Posterior vena cava (tissue), 2 donors: Measurements from ENCODE around the gene SUPT3H. TPM values are rescaled to one million over a fixed set of nuclear protein-coding genes. Genes with fewer than 3 reads are reported as not detected.
A peak's percentile ranks its signal among the peaks of the same experiment; 100 is the strongest.

Experiments used
- DNase-seq: peaks from one replicate; pipeline ENCODE4 v3.0.0-alpha.2; 2020; ENCODE audit warnings: low spot score
- intact Hi-C, 2 donors: fragments of 100-400 bp; cut with DNase I; formaldehyde crosslinking; loops; one replicate each; pipeline versions ENCODE4 v1.14.1 to v1.14.2; 2022 to 2023
- long read RNA-seq, 2 donors: library from polyadenylated mRNA; unstranded; transcript quantifications; one replicate each; pipeline ENCODE4 v2.0.0, GENCODE V29; 2020 to 2021
- total RNA-seq, 2 donors: library from RNA; stranded (reverse); fragmentation: NEBNext Ultra II Directional; extraction: Animal tissue kit (Norgen Biotek cat#: 25700); gene quantifications; one replicate each; pipeline ENCODE4 v1.2.1, GENCODE V29; 2021
- donor health status: DM: yes; HTN: yes; CAD: no.
- donor health status: DM: yes; HTN: yes; CAD: no.

Gene SUPT3H
- total RNA-seq = 10 to 100 TPM in 1 of 2 donors, 1 to 10 TPM in 1; 7.9 to 10.3 TPM
- long read RNA-seq, donor 1, partial matches to known transcripts = 1 of 5 reads
- long read RNA-seq, donor 1, other reads (novel, unspliced or antisense) = 4 of 5 reads
- long read RNA-seq, donor 2, partial matches to known transcripts = 3 of 8 reads
- long read RNA-seq, donor 2, other reads (novel, unspliced or antisense) = 5 of 8 reads

DNA sequence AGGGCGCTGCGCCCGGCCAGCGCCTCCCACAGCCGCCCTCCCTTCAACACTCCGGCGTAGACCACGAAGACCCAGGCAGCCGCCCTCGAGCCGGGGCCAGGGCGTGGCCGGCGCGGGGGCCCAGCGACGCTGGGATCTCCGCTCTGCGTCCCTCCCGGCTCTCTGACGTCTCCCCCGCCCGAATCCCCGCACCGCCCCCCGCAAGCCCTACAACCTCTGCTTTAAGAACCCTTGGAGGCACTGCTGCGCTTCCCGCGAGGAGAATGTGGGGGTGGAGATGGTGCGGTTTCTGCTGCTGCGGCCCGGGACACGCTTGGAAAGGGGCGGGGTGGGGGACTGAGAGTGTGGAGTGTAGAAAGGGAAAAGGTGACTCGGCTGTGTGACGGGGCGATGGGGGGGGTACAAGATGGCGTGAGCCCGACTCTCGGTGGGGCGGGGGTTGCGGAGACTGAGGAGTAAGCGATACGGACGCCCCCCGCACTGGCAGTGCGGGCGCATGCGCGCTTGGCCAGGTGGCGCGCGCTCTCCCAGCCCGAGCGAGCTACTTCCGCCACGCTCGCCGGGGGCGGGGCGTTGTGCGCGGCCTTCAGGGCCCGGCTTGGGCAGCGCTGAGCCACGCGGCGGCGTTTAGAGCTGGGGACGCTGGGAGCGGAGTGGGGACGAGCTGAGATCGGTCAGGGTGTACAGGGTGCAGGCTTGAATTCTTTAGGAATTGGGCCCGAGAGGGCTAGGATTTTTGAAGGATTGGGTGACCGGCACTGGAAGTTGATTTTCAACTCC, at the start of gene SUPT3H:
Gene SUPT3H (minus strand): TSS at position 381 of the 780 bp plus-strand sequence.
- intact Hi-C loops = loop anchor here in 1 of 2 donors (2.0 kb wide), 1 partner anchor 39 kb away; no protein-coding TSS in a partner anchor
- DNase-seq = peak; percentile 97

DNA sequence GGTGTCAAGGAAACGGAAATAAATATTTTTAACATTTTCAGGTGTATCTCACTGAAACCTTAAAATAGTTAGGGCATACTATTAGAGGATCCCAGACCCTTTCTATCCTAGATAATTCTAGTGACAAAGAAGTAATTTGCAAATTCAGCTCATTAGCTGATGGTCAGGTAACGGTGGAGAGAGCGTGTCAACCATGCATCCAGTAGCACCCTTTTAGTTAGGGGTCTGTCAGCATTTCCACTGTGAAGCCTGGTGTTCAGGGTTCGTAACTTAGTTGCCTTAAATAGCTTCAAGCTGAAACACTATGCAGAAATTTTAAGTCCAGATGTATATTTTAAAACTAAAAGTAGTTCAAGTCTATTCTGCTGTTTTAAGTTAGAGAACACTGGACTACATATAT, 48.5 kb upstream of the SUPT3H start:
- DNase-seq = no peak
- intact Hi-C loops = no loop called here

DNA sequence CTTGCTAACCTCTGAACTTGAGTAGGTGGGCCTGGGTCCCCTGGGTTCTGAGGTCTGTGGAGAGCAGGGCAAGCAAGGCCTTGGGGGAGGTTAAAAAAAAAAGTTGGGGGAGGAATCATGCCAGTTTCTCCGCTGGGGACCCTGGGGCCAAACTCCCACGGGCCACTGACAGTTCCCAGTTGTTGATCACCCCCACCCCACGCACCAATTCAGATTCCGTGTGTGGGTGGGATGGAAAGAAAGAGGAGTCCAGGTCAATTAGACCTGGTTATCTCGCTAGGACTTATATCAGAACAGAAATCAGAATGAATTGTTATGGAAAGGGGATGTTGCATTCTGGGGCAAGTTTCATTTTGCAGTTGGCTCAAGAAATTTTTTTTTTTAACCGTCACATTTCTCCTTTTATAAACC, 46.7 kb upstream of the SUPT3H start:
- intact Hi-C loops = no loop called here
- DNase-seq = no peak

- DNase-seq = no peak
- intact Hi-C loops = no loop called here
Measured at GRCh38 chr6:45423824-45424450, 46.2 kb upstream of the SUPT3H start.

DNA sequence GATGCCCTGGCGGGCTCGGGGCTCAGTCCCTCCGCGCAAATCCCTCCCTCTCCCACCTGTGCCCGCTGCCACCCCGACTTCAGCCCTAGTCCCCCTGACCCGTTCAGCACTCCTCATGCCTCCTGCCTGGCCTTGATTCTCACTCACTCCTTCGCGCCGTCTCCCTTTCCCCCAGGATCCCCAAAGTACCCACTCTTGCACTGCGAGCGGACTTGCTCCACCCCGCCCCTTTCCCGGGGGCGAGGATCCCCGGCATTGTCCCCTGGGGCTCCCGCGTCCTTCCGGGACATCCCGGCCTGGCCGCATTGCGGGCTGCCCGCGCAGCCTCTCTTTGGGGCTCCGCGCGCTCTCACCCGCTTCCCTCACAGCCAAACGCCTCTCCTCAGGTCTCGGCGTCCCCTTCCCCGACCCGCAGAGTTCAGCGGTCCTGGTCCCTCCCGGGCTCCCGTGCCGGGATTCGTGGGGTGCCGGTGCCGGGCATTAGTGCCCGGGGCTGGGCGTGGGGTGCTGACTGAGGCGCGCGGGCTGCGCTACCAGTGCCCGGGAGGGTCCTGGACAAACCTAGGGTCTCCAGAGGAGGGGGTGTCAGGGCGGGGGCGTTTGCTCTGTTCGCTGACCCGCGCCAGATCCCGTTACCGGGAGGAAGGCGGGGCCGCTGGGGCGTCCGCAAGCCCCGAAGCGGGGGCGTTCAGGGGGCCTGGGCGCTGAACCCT, 45.5 kb upstream of the SUPT3H start:
- DNase-seq = peak; percentile 84
- intact Hi-C loops = no loop called here

GRCh38 chr6:45422503-45423110, 44.9 kb upstream of the SUPT3H start:
- intact Hi-C loops = no loop called here
- DNase-seq = peak; percentile 80

DNA sequence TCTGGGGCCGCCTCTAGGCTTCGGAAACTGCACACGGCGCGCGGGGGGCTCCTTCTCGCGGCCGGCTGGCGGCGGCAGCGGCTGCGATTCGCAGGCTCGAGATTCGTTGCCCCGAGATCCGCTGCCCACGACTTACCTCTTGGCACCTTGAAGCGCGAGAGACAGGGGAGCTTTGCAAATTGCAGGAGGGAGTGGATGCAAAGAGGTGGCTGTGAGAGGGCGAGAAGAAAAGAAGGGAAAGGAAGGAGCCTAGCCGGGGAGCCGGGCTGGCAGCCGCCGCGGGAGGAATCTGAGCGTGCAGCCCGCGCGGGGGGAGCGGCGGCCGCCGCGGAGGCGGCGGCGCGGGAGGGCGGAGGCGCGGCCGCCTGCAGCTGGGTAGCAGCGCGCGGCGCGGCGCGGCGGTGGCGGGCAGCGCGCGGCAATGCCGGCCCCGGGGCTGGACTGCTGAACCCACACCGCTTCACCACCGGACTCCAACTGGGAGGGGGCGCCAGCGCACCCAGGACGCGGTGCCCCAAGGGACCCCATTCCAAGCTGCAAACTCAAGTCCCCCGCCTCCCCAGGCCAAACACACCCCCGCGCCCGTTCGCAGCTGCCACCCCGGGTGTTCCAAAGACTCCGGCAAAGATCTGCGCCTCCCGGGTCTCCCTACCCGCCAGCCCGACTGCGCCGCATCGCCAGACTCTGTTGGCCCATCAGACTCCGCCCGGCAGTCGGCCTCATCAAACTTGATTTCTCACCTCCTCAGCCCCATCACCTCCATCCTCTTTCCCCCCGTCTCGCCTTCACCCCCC, 44.2 kb upstream of the SUPT3H start:
- intact Hi-C loops = no loop called here
- DNase-seq = peak; percentile 83

DNA sequence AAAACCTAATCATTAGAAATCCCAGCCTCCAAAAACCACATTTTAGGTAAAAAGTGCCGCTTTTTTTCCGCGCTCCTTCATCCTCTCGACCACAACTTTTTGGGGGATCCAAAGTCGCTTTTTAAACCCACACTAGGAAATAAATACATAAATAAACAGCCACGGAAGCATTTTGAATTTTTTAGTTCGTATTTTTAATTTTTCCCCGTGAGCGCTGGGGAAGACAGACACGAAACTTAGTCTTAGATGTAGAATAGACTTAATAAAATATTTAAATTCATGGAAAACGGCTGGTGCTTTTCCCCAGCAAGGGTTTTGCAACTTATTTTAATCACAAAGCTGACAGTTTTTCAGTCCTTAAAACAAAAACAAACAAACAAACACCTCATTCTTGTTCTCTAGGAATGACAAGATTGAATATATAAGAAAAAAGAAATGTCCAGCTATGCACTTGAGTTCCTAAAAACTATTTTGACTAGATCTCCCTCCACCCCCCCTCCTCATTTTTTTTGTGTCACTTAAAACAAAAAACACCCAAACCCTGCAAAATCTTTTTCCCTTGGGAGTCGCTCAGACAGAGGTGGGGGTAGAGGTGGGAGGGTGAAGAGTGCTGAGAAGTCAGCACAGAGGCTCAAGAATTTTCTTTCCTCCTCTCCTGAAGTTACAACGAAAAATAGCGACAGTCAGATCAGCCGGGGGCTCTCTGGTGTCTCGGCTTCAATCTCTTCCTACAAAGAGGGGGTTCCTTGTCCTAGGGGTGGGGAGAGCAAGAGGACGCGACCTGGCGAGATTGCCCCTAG, 43.4 kb upstream of the SUPT3H start:
- intact Hi-C loops = no loop called here

DNA sequence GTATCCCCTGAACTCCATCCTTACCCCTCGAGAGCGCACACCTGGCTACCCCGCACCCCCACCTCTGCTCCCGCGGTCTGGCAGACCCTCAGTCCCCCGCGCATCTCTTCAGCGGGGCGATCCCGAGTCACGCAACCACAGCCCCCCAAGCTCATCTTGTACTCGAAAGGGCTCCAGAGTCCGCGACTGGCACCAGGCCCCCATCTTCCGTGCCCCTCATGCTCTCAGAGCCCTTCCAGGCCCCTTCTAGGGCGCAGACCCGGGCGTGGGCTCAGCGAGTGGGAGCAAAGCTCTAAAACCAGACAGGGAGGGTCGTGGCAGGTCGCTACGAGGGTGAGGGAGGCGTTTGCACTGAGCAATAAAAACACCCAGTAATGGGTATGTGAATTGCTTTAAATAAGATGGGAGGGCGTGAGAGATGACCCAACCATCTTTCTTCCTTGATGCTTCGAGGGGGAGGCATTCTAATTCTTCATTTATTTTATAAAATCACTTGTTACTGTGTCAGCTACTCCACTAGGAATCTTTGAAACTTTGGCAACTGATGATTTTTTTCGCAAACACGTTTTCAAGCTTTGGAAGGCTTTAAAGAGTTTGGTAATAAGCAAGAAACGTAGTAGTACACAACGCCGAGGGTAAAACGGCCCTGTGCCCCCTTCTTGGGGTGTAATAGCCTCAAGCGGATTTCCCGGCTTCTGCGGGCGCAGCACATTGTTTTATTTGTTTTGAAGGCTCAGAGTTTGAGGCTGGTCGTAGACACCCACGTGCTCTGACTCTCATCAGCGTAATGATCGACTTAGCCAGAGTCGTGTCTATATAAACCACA, 42.6 kb upstream of the SUPT3H start:
- no peak for DNase-seq
- intact Hi-C loops = no loop called here

More for the DNA sequence above, 43.4 kb upstream of the SUPT3H start:
- no peak for DNase-seq

DNA sequence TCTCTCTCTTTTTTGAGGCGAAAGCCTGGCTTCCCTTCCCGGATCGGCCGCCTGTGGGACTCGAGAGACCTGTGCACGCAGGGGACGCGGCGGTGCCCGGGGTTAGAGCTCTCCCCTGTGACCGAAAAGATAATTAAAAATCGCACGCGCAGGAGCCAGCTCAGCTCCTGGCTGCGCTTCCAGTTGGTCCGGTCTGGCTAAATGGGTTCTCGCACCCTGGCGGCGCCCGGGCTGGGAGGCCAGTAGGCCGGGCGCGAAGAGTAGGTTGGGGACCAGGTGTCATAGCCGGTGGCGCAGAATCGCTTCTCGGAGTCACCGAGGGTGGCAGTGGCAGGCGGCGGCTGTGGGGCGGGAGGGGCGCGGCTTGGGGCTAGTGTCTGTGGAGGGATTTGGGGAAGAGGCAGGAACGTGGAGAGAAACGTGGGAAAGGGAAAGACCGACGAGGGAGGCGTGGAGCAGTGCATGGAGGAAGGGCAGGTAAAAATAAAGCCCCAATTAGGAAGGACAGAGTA, 41.9 kb upstream of the SUPT3H start:
- intact Hi-C loops = no loop called here
- peak; percentile 88 for DNase-seq

DNA sequence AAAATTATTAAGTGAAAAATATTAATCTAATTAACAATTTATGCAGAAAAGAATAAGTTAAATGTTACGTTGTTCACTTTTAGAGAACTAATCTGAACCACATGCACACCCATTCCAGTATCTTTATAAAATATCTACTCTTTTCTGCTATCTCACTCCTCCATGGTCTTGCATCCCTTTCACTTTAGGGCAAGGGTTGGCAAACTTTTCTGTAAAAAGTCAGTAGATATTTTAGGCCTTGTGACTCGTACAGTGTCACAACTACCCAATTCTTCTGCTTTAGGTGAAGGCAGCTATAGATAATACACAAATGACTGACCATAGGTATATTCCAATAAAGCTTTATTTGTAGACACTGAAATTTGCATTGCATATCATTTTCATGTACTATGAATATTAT, 39.7 kb upstream of the SUPT3H start:
- no peak for DNase-seq
- intact Hi-C loops = loop anchor here in 1 of 2 donors (2.0 kb wide), 1 partner anchor 39 kb away; no protein-coding TSS in a partner anchor

DNA sequence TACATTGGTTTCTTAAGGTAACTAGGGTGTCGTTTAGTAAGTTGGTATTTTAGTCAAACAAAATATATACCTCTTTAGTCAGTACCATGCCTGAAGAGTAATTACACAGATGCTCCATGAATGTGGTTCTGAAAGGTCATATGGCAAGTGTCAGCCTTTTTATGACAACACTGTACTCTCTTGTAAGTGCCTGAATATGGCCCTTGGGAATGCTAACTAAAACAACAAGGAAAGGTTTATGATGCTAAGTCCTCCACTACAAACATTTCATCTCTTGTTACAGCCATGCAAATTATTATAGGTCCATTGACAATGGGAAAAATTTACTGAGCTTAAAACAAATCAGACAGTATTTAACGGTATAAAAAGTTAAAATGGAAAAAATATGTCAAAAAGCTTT, 39.0 kb upstream of the SUPT3H start:
- intact Hi-C loops = loop anchor here in 1 of 2 donors (2.0 kb wide), 1 partner anchor 38 kb away; no protein-coding TSS in a partner anchor
- no peak for DNase-seq

DNA sequence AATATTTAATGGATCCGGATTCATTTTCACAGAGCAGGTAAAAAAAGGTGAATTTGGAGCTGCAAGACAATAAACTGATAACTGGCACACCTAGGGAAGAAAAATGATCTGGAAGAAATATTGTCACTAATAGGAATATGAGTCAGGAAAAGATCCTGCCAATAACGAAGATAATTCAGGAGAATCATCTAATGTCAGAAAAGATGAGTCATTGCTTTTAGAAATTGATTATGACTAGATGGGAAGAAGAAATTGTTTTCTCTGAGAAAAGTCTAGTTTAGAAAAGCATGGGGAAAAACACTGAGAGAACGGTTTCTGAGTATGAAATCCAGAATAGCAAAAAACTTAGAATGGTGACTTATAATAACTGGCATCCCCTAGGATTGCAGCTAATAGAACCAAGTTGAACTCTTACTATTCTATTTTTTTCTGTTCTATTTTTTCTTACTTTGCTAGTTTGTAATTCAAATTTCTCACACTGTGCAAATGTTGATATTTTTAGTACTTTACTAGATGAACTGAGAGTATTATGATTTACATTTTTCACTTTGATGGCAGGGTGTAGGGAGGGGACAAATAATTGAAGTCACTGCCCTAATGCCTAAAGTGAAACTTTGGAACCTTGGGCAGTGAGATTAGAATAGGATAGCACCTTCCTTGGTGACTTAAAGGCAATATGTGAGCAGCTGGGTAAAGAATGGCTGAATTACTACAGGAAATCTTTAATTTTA, 38.2 kb upstream of the SUPT3H start:
- intact Hi-C loops = loop anchor here in 1 of 2 donors (2.0 kb wide), 1 partner anchor 37 kb away; no protein-coding TSS in a partner anchor
- DNase-seq = no peak

DNA sequence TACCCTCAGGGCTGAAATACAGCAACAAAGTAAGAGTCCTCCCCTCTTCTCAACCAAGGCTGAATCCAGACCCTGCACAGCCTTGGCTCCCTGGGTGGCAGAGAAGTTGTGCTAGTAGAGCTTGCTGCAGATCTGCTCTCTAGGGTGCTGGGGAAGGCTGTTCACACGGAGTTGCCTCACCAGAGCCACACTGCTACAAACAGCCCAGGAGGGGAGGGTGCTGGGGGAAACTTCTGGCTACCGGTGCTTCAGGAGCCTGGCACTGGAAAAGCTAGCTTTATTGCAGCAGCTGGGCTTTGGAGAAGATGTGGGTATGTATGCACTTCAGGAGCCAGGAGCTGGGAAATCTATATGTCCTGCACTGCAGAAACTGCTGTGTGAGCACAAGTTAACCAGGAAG, 37.6 kb upstream of the SUPT3H start:
- intact Hi-C loops = no loop called here
- DNase-seq = no peak

DNA sequence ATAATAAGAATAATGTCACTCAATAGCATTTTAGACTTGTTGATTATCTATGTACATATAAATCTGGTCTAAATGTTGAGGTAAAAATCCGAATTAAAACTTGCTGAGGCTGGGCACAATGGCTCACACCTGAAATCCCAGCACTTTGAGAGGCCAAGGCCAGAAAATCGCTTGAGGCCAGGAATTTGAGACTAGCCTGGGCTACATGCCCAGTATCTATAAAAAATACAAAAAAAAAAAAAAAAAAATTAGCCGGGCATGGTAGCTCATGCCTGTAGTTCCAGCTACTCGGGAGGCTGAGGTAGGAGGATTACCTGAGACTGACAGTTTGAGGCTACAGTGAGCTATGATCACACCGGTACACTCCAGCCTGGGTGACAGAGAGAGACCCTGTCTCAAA, 34.2 kb upstream of the SUPT3H start:
- no peak for DNase-seq
- intact Hi-C loops = no loop called here

DNA sequence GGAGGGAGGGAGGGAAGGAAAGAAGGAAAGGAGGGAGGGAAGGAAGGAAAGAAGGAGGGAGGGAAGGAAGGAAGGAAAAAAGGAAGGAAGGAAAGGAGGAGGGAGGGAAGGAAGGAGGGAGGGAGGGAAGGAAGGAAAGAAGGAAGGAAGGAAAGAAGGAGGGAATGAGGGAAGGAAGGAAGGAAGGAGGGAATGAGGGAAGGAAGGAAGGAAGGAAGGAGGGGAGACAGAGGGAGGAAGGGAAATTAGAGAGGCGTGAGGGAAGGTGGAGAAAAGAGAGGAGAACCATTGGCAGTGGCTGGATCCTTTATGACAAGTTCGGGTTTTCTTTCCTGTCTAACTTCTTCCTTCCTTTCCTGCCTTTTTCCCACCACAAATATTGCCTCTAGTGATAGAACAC, 22.3 kb upstream of the SUPT3H start:
- intact Hi-C loops = no loop called here
- no peak for DNase-seq
